GM21576 (cell line): ENCODE data around the gene RMC1.
"Not testable (repeated sequence)": the region's sequence is repeated elsewhere in the genome, so short reads cannot be mapped to it uniquely, and the experiment has no call there.

Experiments used
- ATAC-seq: cut with Tn5 transposase; IDR thresholded peaks from one replicate; pipeline ENCODE4 v1.9.1; 2021; ENCODE audit warnings: mild to moderate bottlenecking, moderate library complexity; ENCODE audit not compliant: unreplicated experiment

Gene RMC1

DNA sequence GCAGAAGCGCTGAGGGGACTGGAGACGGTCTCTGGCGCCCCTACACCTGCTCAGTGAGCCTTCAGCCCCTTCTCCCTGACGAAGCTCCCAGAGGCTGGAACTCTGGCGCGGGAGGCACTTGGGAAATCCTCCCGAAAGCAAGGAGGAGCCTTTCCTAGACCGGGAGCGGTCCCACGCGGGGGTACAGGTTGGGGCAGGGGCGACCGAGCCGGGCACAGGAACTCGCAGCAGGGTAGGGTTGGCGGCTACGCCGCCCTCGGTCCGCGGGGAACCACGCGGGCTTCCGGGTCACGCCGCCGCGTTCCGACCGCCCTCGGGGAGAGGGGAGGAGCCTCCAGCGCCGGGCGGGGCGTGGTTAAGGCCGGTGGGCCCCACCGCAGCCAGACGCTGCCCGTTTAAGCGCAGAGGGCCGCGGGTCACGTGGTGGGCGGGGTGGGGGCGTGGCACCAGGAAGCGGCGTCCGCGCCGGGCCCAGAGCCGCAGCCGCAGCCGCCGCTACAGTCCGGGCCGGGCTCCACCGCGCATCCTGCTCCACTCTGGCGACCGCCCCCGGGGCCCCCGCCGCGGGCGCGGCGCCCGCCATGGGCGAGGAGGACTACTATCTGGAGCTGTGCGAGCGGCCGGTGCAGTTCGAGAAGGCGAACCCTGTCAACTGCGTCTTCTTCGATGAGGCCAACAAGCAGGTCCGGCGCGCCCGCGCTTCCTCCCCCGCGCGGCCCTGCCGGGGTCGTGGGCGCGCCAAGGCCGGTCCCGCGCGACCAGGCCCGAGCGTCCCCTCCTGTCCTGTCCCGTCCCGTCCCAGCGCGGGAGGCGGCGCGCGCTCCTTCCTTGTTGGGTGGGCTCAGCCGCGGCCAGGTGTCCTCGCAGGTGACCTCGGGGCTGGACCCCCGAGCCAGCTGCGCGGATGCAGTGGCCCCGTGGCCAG lies at the start of gene RMC1:
Gene RMC1, plus strand, starts transcription at position 474 of the 925 bp plus-strand sequence. Its CDS starts 108 bp downstream, at position 582.
- ATAC-seq = peak; percentile 65

DNA sequence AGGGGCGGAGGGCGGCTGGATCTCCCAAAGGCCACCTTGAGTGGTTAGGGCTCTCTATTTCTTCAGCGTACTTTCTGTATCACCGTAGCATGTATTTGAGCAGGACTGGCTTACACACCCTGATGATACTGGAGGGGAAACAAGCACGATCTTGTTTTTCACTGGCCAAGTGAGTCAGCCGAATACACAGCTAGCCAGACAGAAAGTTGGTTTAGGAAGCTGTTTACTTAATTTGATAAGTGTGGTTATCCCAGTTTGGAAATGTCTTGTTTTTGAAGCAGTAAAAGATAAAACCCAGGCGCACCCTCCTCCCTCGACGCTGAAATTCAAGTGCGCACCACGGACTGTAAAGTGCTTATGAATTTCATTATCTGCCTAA lies 49.6 kb upstream of the RMC1 start:
- peak; percentile 0 for ATAC-seq

DNA sequence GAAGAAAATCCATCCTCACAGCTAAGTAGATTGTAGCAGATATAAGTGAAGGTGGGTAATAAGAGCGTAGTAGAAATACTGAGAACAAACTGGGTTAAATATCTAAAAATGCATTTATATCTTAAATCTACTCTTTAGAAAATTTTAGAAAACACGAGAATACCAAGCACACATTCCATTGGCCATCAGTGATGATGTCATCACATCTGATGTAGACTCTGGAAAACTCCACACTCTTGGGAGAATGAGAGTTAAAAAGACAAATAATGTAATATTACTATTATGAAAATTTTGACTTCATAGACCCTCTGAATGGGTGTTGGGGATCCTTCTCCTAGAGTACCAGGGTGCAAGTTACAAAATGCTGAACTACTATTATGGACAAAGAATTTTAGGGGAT lies 46.5 kb upstream of the RMC1 start:
- ATAC-seq = no peak

DNA sequence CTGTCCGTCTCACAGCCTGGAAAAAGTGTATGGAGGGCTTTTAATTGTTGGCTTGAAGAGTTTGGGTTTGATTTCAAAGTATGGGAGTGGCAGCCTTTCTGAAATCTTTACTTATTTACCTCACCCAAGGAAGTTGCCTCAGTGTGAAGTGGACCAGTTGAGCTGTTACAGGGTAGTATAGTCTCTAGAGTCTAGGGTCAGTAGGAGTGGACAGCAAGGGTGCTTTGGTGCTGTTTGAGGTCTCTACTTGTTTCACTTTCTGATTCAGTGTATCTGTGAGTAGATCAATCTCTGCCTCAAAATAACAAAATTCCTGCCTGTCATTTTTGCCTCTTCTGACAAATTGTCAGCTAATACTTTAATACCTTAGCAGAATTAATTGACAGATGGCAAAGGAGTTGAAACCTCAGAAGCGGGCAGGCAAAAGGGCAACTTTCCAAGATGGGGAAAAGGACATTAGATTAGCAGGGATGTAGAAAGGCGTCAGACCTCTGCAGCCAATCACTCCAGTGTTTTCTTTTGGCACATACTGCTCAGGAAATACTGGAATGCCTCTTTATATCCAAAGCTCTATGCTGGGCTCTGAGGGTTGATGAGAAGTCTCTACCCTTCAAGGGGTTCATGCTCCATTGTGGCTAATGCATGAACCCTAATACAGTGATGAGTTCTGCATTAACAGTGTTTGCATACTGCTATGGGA lies 44.3 kb upstream of the RMC1 start:
- no peak for ATAC-seq

DNA sequence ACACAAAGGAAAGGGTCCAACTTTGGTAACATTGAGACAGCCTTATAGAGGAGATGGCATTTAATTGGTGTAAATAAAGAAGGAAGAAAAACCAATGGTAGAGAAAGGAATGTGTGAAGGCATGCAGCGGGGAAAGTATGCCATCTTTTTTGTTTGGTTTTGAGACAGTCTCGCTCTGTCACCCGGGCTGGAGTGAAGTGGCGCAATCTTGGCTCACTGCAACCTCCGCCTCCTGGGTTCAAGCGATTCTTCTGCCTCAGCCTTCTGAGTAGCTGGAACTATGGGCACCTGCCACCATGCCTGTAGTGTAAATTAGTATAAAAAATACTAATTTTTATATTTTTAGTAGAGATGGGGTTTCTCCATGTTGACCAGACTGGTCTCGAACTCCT lies 43.8 kb upstream of the RMC1 start:
- no peak for ATAC-seq

DNA sequence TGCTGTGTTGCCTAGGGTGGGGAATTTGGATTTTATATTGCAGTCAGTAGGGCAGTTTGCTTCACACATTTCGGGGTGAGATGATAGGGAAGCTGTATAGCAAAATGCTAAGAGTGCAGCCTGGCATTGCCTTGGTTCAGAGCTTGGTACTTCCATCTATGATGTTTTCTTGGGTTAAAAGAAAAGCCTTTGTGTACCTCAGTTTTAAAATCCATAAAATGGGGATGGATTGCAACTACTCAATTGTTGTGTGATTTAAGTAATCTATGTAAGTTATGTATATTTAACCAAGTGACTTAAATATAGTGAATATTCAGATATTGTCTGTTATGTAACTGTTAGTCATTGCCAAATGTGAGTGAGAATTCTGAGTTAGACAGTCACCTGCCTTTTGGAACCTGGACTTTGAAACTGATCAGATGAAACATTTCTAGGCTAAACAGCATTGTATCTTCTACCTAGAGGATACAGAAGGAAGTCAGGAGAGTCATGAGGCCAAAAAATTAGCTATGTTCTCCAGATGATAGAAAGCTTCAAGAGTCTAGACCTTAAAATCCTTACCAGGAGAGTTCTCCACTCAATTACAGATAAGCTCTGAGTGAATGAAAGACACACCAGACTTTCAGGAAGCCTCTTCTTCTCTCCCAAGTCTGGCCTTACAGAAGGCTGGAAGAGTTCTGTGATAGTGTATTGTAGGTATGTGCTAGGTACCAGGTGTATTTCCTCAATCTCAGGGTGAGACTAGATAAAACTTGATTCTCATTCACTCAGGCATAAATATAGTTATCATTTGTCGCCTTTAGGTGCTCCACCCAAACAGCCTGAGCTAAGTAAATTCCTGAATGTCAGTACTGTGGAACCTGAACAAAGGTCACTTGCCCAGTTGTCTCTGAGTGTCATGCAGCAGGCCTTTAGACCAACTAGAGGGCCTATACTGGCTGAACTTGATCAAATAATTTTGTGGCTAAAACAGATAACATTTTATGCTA lies 42.7 kb upstream of the RMC1 start:
- no peak for ATAC-seq

DNA sequence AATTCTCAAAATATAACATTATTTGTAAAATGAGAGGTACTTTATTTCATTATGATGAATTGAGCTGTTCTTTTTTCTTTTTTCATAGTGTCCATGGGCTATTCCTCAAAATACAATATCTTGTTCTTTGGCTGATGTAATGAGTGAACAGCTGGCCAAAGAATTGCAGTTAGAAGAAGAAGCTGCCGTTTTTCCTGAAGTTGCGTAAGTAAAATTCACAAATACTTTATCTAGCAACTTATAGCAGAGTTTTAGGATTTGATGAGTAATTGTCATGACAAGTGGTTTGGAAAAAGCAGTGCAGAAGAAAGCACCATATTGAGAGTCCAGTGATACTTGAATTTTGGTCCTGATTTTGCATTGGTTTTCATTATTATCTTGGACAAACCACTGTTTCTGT lies 40.4 kb upstream of the RMC1 start:
- no peak for ATAC-seq

DNA sequence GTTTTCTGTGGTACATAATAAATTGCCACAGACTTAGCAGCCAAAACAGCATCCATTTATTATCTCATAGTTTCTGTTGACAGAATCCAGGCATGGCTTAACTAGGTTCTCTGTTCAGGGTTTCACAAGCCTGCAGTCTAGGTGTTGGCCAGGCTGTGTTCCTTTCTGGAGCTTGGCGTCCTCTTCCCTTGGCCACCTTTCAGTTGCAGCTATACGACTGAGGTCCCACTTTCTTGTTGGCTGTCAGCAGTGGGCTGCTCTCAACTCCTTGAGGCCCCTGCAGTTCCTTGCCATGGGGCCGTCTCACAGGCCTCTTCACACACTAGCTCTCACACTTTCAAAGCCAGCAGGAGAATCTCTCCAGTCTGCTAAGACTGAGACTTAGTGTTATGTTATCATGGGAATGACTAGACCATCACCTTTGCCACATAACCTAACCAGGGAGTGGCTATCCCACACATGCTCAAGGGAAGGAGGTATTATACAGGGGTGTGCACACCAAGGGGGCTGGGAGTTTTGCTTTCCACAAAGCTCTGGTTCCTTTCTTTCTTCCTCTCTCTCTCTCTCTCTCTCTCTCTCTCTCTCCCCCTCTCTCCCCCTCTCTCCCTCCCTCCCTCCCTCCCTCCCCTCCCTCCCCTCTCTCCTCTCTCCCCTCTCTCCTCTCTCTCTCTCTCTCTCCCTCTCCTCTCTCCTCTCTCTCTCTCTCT lies 34.4 kb upstream of the RMC1 start:
- no peak for ATAC-seq

DNA sequence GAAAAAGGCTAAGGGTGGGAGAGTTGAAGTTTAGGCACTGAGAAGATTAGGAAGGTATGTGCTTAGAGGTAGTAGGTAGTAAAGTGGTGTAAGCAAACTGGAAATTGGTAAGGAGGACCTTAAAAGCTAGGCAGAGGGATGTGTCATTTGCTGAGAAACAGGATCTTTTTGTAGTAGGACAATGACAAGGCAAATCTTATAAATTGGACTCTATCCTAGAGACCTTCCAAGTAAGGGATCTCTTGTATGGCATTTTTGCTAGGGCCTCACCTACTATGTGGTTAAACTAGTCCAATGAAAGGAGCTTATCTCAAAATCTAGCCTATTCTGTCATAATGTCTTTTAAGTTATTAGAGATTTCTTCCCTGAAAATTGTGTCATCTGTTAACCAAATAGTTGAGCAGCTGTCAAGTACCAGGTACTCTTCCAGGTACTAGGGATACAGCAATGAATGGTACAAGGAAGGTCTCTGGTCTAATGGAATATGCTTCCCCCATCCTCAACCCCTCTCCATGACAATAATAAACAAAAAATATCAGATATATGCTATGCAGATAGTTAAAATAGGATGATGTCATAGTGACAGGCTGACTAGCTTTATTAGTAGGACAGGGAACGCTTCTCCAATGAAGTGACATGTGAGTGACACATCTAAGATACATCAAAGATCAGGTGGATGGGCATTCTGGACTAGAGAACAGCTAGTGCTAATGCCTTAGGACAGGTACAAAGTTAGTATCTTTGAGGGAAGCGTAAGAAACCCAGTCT lies 32.5 kb upstream of the RMC1 start:
- no peak for ATAC-seq

DNA sequence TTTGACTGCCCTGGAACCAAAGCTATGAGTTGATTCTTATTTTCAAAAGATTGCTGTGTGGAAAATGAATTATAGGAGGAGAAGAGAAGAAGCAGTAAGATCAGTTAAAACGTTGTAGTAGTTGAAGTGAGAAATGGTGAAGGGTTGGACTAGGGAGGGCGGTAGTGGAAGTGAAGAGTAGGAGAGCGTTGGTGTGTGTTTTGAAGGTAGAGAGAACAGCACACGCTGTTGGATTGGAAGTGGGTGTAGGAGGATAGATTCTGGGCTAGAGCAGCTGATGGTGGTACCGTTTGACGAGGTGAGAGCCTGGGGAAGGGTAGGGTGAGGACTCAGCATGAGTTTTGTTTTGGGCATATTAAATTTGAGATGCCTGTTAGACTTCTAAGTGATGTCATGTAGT lies 31.8 kb upstream of the RMC1 start:
- ATAC-seq = no peak

DNA sequence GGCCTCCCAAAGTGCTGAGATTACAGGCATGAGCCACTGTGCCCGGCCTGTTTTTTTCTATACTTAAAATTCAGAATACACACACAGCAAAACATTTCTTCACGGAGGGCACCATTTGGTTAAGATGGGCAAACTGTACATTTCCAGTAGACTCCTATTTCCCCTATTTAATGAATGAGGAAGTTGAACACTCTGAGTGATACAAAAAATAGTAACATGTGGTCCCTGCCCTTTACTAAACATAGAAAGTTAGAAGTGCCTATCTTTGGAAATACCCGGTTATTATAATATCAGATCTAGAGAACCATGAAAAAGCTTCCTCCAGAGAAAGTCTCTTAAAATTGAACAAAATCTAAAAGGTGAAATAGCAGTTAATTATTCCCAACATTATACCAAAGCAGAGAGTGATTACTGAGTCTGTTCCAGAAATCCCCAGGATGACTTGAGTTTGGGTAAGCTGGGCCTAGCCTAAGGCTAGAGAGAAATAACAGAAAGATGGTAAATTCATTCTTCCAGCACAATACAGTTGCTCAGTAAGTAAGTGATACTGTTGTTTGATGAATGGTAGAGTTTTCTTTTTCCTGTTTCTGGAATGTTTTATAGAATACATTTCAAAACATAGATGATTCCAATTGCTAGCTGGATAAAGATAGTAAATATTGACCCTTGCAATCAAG lies 23.3 kb upstream of the RMC1 start:
- ATAC-seq = no peak

DNA sequence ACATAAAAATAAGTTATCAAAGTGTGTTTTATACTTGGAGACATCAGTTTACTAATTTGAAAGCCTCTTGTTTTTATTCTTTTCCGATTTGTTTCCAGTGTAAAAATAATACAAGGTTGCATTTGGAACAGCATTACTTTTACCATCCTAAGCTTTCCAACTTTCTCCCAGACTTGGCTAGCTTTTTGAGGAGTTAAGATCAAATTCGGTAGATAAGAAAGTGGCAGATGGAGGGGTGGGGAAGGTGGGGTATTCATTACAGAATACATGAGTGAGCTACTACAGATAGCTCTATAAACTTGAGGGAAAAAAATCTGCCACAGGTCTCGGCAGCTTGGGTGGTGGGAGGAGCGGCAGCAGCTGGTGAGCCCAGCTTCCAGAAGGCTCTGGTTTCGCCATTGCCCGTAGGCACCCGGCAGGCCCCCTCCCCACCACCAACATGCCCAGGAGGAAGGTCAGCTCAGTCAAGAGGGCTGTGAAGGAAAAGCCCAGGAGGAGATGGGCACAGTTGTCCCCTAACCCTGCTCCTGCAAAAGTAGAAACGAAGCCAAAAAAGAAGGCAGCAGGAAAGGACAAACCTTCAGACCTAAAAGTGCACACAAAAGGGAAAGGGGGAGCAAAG lies 18.6 kb upstream of the RMC1 start:
- ATAC-seq = no peak

DNA sequence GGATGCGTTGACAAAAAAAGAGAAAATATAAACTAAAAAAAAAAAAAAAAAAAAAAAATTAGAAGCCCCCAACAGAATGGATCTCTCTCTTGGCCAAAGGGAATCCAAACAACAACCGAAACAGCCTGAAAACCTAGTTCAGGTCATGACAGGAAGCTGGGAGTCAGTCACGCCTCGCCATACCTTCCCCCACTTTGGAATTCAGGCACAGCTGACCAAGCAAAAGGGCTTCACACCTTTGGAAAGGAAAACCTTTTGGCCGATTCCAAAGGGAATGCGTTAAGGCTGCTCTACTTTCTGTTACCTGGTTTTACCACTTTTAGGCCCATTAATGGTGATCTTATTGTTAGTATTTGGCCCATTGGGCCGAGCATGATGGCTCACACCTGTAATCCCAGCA lies 17.9 kb upstream of the RMC1 start:
- ATAC-seq = no peak

DNA sequence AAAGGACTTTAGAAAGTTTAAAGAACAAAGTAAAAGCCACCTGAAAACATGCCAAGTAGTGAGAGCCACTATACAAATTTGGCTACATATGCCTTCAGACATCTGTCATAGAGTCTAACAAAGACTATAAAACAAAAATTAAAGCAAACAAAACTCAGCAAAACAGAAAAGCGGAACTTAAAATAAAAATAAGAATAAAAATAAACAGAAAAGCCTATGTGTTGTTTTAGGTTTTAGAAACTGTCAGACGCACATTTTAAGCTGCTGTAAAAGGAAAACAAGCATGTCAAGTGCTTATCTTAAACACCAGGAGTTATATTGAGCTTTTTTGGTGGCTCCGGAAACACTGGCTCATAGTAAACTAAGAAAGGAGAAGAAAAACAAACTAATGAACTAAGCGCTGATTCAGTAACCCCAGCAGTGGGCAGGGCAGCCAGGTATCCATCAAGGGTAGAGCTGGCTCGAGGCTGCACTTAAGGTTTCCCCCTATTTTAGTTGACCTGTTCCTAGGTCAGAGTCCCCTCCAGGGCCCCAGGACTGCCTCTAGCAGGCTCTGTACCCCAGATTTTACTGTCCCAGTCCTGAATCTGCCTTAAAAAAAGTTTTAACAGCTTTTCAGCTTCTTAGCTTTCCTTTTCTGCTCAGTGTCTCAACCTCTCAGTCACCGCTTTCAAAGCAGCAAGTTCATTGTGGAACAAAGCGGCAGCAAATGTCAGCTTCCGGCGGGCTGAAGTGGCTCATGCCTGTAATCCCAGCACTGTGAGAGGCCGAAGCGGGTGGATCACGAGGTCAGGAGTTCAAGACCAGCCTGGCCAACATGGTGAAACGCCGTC lies 15.4 kb upstream of the RMC1 start:
- ATAC-seq = peak; percentile 86

DNA sequence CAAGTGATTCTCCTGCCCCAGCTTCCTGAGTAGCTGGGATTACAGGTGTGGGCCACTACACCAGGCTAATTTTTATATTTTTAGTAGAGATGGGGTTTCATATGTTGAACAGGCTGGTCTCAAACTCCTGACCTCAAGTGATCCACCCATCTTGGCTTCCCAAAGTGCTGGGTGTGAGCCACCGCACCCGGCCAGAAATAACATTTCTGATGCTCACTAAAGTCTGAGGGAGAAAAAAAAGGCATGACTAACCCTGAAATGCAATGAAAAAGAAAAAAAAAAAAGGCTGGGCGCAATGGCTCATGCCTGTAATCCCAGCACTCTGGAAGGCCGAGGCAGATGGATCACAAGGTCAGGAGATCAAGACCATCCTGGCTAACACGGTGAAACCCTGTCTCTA lies 13.7 kb upstream of the RMC1 start:
- not testable (repeated sequence) for ATAC-seq

DNA sequence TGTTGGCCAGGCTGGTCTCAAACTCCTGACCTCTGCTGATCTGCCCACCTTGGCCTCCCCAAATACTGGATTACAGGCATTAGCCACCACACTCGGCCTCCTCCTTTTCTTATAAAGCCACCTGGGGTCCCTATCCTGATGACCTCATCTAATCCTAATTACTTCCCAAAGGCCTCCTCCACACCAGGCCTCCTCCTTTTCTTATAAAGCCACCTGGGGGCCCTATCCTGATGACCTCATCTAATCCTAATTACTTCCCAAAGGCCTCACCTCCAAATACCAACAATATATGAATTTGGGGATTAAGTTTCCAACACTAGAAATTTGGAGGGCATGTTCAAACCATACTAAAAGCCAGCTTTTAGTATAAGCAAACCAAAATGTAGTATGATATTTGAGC lies 9.7 kb upstream of the RMC1 start:
- ATAC-seq = no peak

DNA sequence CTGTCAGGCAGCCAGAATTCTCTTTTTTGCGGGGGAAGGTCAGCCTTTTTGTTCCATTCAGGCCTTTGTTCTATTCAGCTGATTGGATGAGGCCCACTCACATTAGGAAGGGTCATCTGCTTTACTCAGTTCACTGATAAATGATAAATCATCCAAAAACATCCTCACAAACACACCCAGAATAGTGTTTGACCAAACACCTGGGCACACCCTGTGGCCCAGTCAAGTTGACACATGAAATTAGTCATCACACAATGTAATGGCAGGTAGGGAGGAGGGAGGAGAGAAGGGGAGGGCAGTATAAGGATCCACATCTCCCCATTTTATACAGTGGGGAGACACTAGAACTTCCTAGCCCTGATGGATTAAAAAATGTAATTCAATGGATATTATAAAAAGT lies 8.3 kb upstream of the RMC1 start:
- no peak for ATAC-seq
